B cell (primary cell): ENCODE measurements around the gene LRRC47. TPM values are rescaled to one million over a fixed set of nuclear protein-coding genes. Genes with fewer than 3 reads are reported as not detected.

Source experiments
- ATAC-seq: fragments of 200-7000 bp; cut with Tn5 transposase; one replicate; pipeline ENCODE4 v1.10.0; 2021; ENCODE audit warnings: low read depth, mild to moderate bottlenecking, moderate number of reproducible peaks, moderate library complexity
- CTCF ChIA-PET: fragments of 350-600 bp; sonication (Branson Sonifier 250); formaldehyde crosslinking; loops from one replicate; lab custom pipeline; 2021; ENCODE audit warnings: antibody characterized with exemption, inconsistent platforms; lab: Charles Lee
- POLR2A ChIA-PET: fragments of 350-600 bp; sonication (Branson Sonifier 250); formaldehyde crosslinking; loops from one replicate; lab custom pipeline; 2021; ENCODE audit warnings: antibody characterized with exemption; lab: Charles Lee
- DNase-seq: peaks from one replicate; pipeline ENCODE4 v3.0.0; 2013
- H2AFZ ChIP-seq: 2 replicates; pipeline ENCODE4 v1.6.1; 2012; ENCODE audit warnings: mild to moderate bottlenecking, low read depth, low read length; ENCODE audit not compliant: insufficient read depth, poor library complexity, severe bottlenecking
- H3K27ac ChIP-seq, 2 donors: 1 replicate in 1 of 2; 2 replicates in 1 of 2; pipeline ENCODE4 v1.5.1; 2012 to 2013; ENCODE audit warnings: low read length in 2 of 2, mild to moderate bottlenecking in 2 of 2, moderate library complexity in 1 of 2
- H3K27me3 ChIP-seq, 4 experiments: fragments of 200-600 bp in 1 of 4; sonication (generic) in 1 of 4; replicated peaks in 1 of 4; 1 replicate in 2 of 4; 2 replicates in 2 of 4; pipeline versions ENCODE4 v1.6.1 to v1.7.0; 2013 to 2016; ENCODE audit warnings: low read length in 3 of 4, mild to moderate bottlenecking in 2 of 4, mixed read lengths in 1 of 4, moderate library complexity in 1 of 4; ENCODE audit not compliant: insufficient read depth in 4 of 4, control insufficient read depth in 3 of 4; ENCODE audit errors: control extremely low read depth in 1 of 4
- H3K36me3 ChIP-seq, 2 experiments: replicated peaks in 1 of 2; 1 replicate in 1 of 2; 2 replicates in 1 of 2; pipeline versions ENCODE4 v1.6.1 to v1.7.1; 2013; ENCODE audit warnings: low read length in 1 of 2; ENCODE audit not compliant: insufficient read depth in 2 of 2, control insufficient read depth in 1 of 2; ENCODE audit errors: control extremely low read depth in 1 of 2, extremely low read depth in 1 of 2
- H3K4me1 ChIP-seq, 2 donors: fragments of 200-600 bp in 1 of 2; sonication (generic) in 1 of 2; 1 replicate in 1 of 2; 2 replicates in 1 of 2; pipeline versions ENCODE4 v1.5.1 to v1.6.1; 2013 to 2017; ENCODE audit warnings: low read length in 2 of 2; ENCODE audit not compliant: control insufficient read depth in 2 of 2, insufficient read depth in 2 of 2
- H3K4me2 ChIP-seq: replicated peaks from 2 replicates; pipeline ENCODE3; 2012; ENCODE audit warnings: mild to moderate bottlenecking, low read depth, low read length; ENCODE audit not compliant: poor library complexity, severe bottlenecking
- H3K4me3 ChIP-seq, 5 experiments: fragments of 200-600 bp in 1 of 5; sonication (generic) in 1 of 5; 1 replicate in 3 of 5; 2 replicates in 2 of 5; pipeline versions ENCODE4 v1.5.1 to v1.7.0; 2011 to 2016; ENCODE audit warnings: low read length in 4 of 5, mild to moderate bottlenecking in 4 of 5, low read depth in 2 of 5, control low read depth in 1 of 5, moderate library complexity in 1 of 5; ENCODE audit not compliant: insufficient read depth in 1 of 5; ENCODE audit errors: control extremely low read depth in 1 of 5, extremely low read depth in 1 of 5
- H3K79me2 ChIP-seq: fragments of 200-600 bp; sonication (generic); one replicate; pipeline ENCODE4 v1.6.0; 2016; ENCODE audit warnings: low read length; ENCODE audit not compliant: control insufficient read depth, insufficient read depth
- H3K9ac ChIP-seq: fragments of 200-600 bp; sonication (generic); 2 replicates; pipeline ENCODE4 v1.6.1; 2017; ENCODE audit warnings: mild to moderate bottlenecking, low read length, moderate library complexity
- H3K9me3 ChIP-seq, 3 donors: one replicate each; pipeline versions ENCODE4 v1.6.1 to v1.7.1; 2013; ENCODE audit warnings: low read length in 2 of 3; ENCODE audit not compliant: control insufficient read depth in 2 of 3, insufficient read depth in 1 of 3; ENCODE audit errors: control extremely low read depth in 1 of 3
- H4K20me1 ChIP-seq: 2 replicates; pipeline ENCODE4 v1.6.0; 2012; ENCODE audit warnings: mild to moderate bottlenecking, low read length; ENCODE audit not compliant: insufficient read depth, control insufficient read depth, poor library complexity, severe bottlenecking
- H3K27ac Mint-ChIP-seq: one replicate; pipeline ENCODE4 v1.8.0; 2021; ENCODE audit warnings: mixed read lengths
- H3K27me3 Mint-ChIP-seq: one replicate; pipeline ENCODE4 v1.8.0; 2021; ENCODE audit warnings: mixed read lengths
- H3K4me1 Mint-ChIP-seq: one replicate; pipeline ENCODE4 v1.8.0; 2021; ENCODE audit warnings: mixed read lengths
- H3K4me3 Mint-ChIP-seq: one replicate; pipeline ENCODE4 v1.8.0; 2021; ENCODE audit warnings: mixed read lengths
- H3K9me3 Mint-ChIP-seq: one replicate; pipeline ENCODE4 v1.8.0; 2022; ENCODE audit warnings: mixed read lengths; ENCODE audit not compliant: insufficient read depth
- EZH2 ChIP-seq: IDR thresholded peaks from 2 replicates; pipeline ENCODE4 v1.6.1; 2012; ENCODE audit warnings: borderline replicate concordance, low read depth, mild to moderate bottlenecking, moderate library complexity, low read length; ENCODE audit not compliant: insufficient read depth, poor library complexity, severe bottlenecking
- WGBS: methylation state at CpG from one replicate; pipeline ENCODE4 v1.1.5; 2013; ENCODE audit warnings: missing lambda C conversion rate; ENCODE audit not compliant: insufficient coverage; 5-methylcytosine and 5-hydroxymethylcytosine counted together
- intact Hi-C: fragments of 100-400 bp; cut with micrococcal nuclease; formaldehyde crosslinking; loops from one replicate; pipeline ENCODE4 v1.10.0; 2022
- polyA plus RNA-seq: library from polyadenylated mRNA; depleted of rRNA; stranded (reverse); fragments of >200 nt; gene quantifications from 2 replicates; pipeline ENCODE4 v1.2.3, GENCODE V29; 2012
- total RNA-seq, 2 donors: library from RNA; stranded (reverse); fragments of 120-200 nt in 1 of 2; gene quantifications; 1 replicate in 1 of 2; 2 replicates in 1 of 2; pipeline versions ENCODE4 v1.2.3 to v1.2.4, GENCODE V29; 2013 to 2022
- TF ChIP-seq, protein P1 (sequence below): fragments of 200-600 bp; IDR thresholded peaks from one replicate; pipeline ENCODE4 v1.8.0; 2022; ENCODE audit warnings: antibody characterized with exemption, mild to moderate bottlenecking

The LRRC47 gene
- total and polyA plus RNA-seq, 2 donors (not counting 1 experiment from before 2014, with no cell fraction given) = 16.7 to 48.2 TPM

DNA sequence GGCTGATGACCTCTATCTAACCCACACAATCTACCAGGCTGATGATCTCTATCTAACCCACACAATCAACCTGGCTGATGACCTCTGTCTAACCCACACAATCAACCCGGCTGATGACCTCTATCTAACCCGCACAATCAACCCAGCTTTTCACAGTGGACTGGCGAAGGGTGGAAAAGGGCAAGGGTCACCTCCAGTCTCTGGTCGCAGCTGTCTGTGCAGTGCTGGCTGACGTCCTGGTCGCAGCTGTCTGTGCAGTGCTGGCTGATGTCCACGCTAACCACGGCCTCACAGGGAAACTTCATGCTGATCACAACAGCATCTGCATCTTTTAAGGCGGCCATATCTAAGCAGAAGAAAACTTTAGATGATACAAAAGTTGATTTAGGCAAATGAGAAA is 56.3 kb downstream of the LRRC47 start:
- intact Hi-C loops = no loop called here
- Mint-ChIP-seq H3K27me3 (no peaks in the 10 kb centered on the region), H3K9me3 (no peaks in the 10 kb centered on the region), H3K4me1 (peaks cover 7% of the 10 kb centered on the region), H3K4me3 (no peak overlapping the region), H3K27ac (no peak overlapping the region)
- no peak for TF ChIP-seq EZH2
- TF ChIP-seq, protein P1, sequence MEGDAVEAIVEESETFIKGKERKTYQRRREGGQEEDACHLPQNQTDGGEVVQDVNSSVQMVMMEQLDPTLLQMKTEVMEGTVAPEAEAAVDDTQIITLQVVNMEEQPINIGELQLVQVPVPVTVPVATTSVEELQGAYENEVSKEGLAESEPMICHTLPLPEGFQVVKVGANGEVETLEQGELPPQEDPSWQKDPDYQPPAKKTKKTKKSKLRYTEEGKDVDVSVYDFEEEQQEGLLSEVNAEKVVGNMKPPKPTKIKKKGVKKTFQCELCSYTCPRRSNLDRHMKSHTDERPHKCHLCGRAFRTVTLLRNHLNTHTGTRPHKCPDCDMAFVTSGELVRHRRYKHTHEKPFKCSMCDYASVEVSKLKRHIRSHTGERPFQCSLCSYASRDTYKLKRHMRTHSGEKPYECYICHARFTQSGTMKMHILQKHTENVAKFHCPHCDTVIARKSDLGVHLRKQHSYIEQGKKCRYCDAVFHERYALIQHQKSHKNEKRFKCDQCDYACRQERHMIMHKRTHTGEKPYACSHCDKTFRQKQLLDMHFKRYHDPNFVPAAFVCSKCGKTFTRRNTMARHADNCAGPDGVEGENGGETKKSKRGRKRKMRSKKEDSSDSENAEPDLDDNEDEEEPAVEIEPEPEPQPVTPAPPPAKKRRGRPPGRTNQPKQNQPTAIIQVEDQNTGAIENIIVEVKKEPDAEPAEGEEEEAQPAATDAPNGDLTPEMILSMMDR = no peak
- H3K4me3 ChIP-seq = no peak overlapping the region
- ChIA-PET CTCF (no interaction called here), POLR2A (no interaction called here)
- H3K9ac ChIP-seq = no peak overlapping the region
- H4K20me1 ChIP-seq = no peaks in the 10 kb centered on the region
- H3K27me3 ChIP-seq = no peaks in the 10 kb centered on the region
- H2AFZ ChIP-seq = no peak overlapping the region
- H3K36me3 ChIP-seq = peaks cover 1 to 26% of the 10 kb centered on the region in 2 experiments
- no peaks in the 10 kb centered on the region for H3K9me3 ChIP-seq
- no peaks in the 10 kb centered on the region for H3K79me2 ChIP-seq
- no peak for ATAC-seq
- H3K27ac ChIP-seq = no peak overlapping the region
- no peak overlapping the region for H3K4me2 ChIP-seq
- 98% methylated on average over 9 of the region's 9 CpGs for whole genome bisulfite sequencing
- H3K4me1 ChIP-seq = no peaks in the 10 kb centered on the region
- DNase-seq = no peak

DNA sequence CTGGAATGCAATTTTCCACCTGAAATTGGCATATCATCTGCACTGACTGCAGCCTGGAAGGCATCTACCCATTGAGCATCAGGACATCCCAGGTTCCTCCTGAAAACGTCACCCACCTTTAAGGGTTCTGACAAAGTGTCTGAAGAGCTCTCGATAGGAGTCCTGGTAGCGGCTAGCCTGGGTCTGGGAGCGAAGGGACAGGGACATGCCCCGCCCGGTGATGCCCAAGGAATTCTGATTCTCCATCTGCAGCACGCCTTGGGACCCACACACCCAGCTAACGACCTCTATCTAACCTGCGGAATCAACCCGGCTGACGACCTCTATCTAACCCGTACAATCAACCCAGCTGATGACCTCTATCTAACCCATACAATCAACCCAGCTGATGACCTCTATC is 57.4 kb downstream of the LRRC47 start:
- no peaks in the 10 kb centered on the region for H3K4me1 ChIP-seq
- Mint-ChIP-seq H3K4me1 (peaks cover 6% of the 10 kb centered on the region), H3K4me3 (no peak overlapping the region), H3K27me3 (no peaks in the 10 kb centered on the region), H3K27ac (no peak overlapping the region), H3K9me3 (no peaks in the 10 kb centered on the region)
- no peak overlapping the region for H3K4me3 ChIP-seq
- DNase-seq = no peak
- ChIA-PET POLR2A (no interaction called here), CTCF (interaction anchor here (1.7 kb wide), 1 partner anchor 15 kb away, joined by 5 read pairs; no protein-coding TSS in a partner anchor)
- H3K9ac ChIP-seq = no peak overlapping the region
- no peak for ATAC-seq
- H3K36me3 ChIP-seq = peaks cover 1 to 26% of the 10 kb centered on the region in 2 experiments
- H4K20me1 ChIP-seq = no peaks in the 10 kb centered on the region
- H3K4me2 ChIP-seq = no peak overlapping the region
- H2AFZ ChIP-seq = no peak overlapping the region
- H3K79me2 ChIP-seq = no peaks in the 10 kb centered on the region
- intact Hi-C loops = no loop called here
- no peaks in the 10 kb centered on the region for H3K27me3 ChIP-seq
- no peak for TF ChIP-seq EZH2
- TF ChIP-seq, protein P1 = no peak
- WGBS = 97% methylated on average over 12 of the region's 12 CpGs
- no peaks in the 10 kb centered on the region for H3K9me3 ChIP-seq
- no peak overlapping the region for H3K27ac ChIP-seq
